Esophagus muscularis mucosa (tissue), 4 donors: ENCODE data around the gene GAGE13.

Experiments used
- CTCF ChIP-seq, 3 experiments: fragments of 200-600 bp in 2 of 3; fragments of 450-650 bp in 1 of 3; sonication (generic) in 2 of 3; IDR thresholded peaks; one replicate each; pipeline ENCODE4 v1.5.1; 2017 to 2019; ENCODE audit warnings: antibody characterized with exemption in 3 of 3, mild to moderate bottlenecking in 2 of 3, moderate library complexity in 1 of 3
- EP300 ChIP-seq: sonication (generic); formaldehyde crosslinking; IDR thresholded peaks from one replicate; pipeline ENCODE4 v1.6.1; 2017; ENCODE audit warnings: antibody characterized with exemption
- POLR2A ChIP-seq: fragments of 450-650 bp; IDR thresholded peaks from one replicate; pipeline ENCODE4 v1.6.1; 2017; ENCODE audit warnings: antibody characterized with exemption, moderate library complexity, mild to moderate bottlenecking, low read depth
- POLR2AphosphoS5 ChIP-seq, 2 donors: sonication (generic); formaldehyde crosslinking; IDR thresholded peaks; one replicate each; pipeline ENCODE4 v1.6.1; 2017; ENCODE audit warnings: antibody characterized with exemption in 2 of 2

- TF ChIP-seq POLR2A = no peak
- no peak for TF ChIP-seq CTCF (IDR thresholded peaks at IDR 0.05)
- TF ChIP-seq EP300 = no peak
- no peak for TF ChIP-seq POLR2AphosphoS5 (IDR thresholded peaks at IDR 0.05)
Observed at GRCh38 chrX:49287665-49288064, 43.7 kb upstream of the GAGE13 start.
